ENCODE data around the gene RC3H1. TPM values are rescaled to one million over a fixed set of nuclear protein-coding genes. Genes with fewer than 3 reads are reported as not detected.

Gene RC3H1
- total and polyA plus RNA-seq, 9 of the 15 experiments (the other 6 are each of a cell fraction or from before 2014, with no cell fraction given), result 2.4 to 31.7 (median 12.4) TPM

GRCh38 chr1:173914366-173914871, 107.7 kb downstream of the RC3H1 start (continued):
- TF ChIP-seq HINFP (tag; conservative IDR thresholded peaks at IDR 0.05; ENCODE audit: low read depth), result no peak
- TF ChIP-seq TFE3 (CRISPR knock-in tag; IDR thresholded peaks at IDR 0.05), result no peak
- TF ChIP-seq HMGXB4 (CRISPR knock-in tag; IDR thresholded peaks at IDR 0.05), result no peak
- TF ChIP-seq GTF2B (IDR thresholded peaks at IDR 0.05; ENCODE audit: extremely low read depth, insufficient read length), result no peak
- no peak for TF ChIP-seq SAFB2 (IDR thresholded peaks at IDR 0.05; ENCODE audit: borderline replicate concordance, low read depth, low read length, severe bottlenecking)
- TF ChIP-seq TRIM28 (IDR thresholded peaks at IDR 0.05), result no peak
- no peak for TF ChIP-seq KLF1 (tag; IDR thresholded peaks at IDR 0.05)
- TF ChIP-seq MTA2 (IDR thresholded peaks at IDR 0.05; ENCODE audit: low read depth), result no peak
- TF ChIP-seq ARID1B (IDR thresholded peaks at IDR 0.05), result no peak
- TF ChIP-seq HOXB6 (CRISPR knock-in tag; IDR thresholded peaks at IDR 0.05; ENCODE audit: borderline replicate concordance), result no peak
- no peak for TF ChIP-seq PHF21A (IDR thresholded peaks at IDR 0.05; ENCODE audit: borderline replicate concordance, low read depth)
- no peak for TF ChIP-seq CHAMP1 (IDR thresholded peaks at IDR 0.05)
- TF ChIP-seq ZNF395 (CRISPR knock-in tag; IDR thresholded peaks at IDR 0.05), result no peak
- no peak for TF ChIP-seq CBX8 (IDR thresholded peaks at IDR 0.05; ENCODE audit: borderline replicate concordance, extremely low read depth, low read depth, low read length, poor library complexity, severe bottlenecking)
- no peak for TF ChIP-seq SAFB (IDR thresholded peaks at IDR 0.05; ENCODE audit: borderline replicate concordance, low read depth, low read length)
- TF ChIP-seq ZZZ3 (IDR thresholded peaks at IDR 0.05), result no peak
- TF ChIP-seq ZBTB1 (CRISPR knock-in tag; IDR thresholded peaks at IDR 0.05; ENCODE audit: borderline replicate concordance, low read depth), result no peak
- no peak for TF ChIP-seq MAFF (IDR thresholded peaks at IDR 0.05; ENCODE audit: low read length)

All from K562 (cell line).